Activated effector memory CD4-positive, alpha-beta T cell treated with anti-CD3 and anti-CD28 coated beads, Interleukin-2, amount 50 U/mL, for 16 hours (primary cell): Measurements from ENCODE around the gene UBE2D1.
"Not testable (repeated sequence)": the region's sequence is repeated elsewhere in the genome, so short reads cannot be mapped to it uniquely, and the experiment has no call there.

ENCODE experiments used
- DNase-seq: peaks from one replicate; pipeline ENCODE4 v3.0.0-alpha.2; 2020

The UBE2D1 gene

DNA sequence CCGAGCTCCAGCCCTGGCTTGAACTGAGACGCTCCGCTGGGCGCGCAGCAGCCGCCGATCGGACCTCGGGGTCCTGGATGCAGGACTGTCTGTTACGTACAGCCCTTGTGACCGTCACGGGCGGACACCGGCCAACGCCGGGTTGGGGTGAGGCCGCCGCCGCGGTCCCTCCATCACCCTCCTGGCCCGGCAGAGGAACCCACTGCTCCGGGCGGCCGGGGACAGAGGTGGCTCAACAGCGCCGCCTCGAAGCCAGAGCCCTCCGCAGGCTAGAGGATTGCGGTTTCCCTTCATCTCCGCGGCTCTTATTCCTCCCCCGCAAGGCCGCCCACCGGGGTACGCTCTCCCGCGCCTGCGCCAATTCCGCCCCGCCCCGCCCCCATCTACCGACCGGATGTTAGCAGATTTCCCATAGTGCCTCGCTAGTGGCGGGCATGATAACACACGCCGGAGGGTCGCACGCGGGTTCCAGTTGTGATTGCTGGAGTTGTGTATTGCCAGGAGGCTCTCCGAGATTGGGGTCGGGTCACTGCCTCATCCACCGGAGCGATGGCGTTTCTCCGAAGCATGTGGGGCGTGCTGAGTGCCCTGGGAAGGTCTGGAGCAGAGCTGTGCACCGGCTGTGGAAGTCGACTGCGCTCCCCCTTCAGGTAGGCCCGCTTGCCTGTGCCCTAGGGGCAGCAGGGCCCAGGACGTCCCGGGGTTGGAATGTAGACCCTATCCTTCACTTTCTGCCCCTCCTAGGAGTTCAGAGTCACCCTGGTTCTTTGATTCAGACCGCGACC lies 50.4 kb downstream of the UBE2D1 start, which contains the start of gene TFAM:
TSS of gene TFAM (plus strand) at position 412 of the 785 bp plus-strand sequence. CDS start at position 550, 138 bp downstream.
- peak; percentile 98 for DNase-seq

- peak; percentile 68 for DNase-seq
These were observed 50.9 kb downstream of the UBE2D1 start for GRCh38 chr10:58385784-58386112.

GRCh38 chr10:58389024-58389423 lies 54.2 kb downstream of the UBE2D1 start:
- DNase-seq, result no peak

- DNase-seq, result no peak
These were observed 58.5 kb downstream of the UBE2D1 start for GRCh38 chr10:58393317-58393716.

- no peak for DNase-seq
These were observed 59.7 kb downstream of the UBE2D1 start for GRCh38 chr10:58394471-58394870.

- DNase-seq, result no peak
These were observed 61.3 kb downstream of the UBE2D1 start for GRCh38 chr10:58396057-58396456.

DNA sequence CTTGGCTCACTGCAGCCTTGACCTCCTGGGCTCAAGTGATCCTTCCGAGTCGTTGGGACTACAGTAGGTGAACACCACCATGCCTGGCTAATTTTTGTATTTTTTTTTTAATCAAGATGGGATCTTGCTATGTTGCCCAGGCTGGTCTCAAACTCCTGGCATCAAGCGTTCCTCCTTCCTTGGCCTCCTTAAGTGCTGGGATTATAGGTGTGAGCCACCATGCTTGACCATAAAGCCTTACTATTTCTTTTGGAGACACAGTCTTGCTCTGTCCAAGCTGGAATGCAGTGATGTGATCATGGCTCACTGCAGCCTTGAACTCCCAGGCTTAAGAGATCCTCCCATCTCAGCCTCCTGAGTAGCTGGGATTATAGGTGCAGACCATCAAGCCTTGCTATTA lies 63.0 kb downstream of the UBE2D1 start:
- DNase-seq, result no peak

GRCh38 chr10:58399410-58399809 lies 64.6 kb downstream of the UBE2D1 start:
- DNase-seq, result no peak

DNA sequence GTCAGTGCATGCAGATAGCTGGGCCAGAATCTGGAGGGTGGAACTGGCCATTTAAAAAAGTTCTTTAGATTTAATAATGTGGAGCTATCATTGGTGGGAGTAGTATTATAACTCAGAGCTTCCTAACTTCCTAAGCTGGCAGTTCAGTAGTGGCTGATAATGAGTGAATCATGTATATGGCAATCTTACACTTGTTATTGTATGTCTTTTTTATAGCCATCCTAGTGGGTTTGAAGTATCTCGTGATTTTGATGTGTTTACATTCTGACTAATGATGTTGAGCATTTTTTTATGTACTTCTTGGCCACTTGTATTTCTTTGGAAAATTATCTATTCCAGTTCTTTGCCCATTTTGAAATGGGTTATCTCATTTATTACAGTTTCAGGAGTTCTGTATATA lies 65.8 kb downstream of the UBE2D1 start:
- no peak for DNase-seq

GRCh38 chr10:58404001-58404400 lies 69.2 kb downstream of the UBE2D1 start:
- DNase-seq, result no peak

- no peak for DNase-seq
These were observed 75.3 kb downstream of the UBE2D1 start for GRCh38 chr10:58409956-58410610.

DNA sequence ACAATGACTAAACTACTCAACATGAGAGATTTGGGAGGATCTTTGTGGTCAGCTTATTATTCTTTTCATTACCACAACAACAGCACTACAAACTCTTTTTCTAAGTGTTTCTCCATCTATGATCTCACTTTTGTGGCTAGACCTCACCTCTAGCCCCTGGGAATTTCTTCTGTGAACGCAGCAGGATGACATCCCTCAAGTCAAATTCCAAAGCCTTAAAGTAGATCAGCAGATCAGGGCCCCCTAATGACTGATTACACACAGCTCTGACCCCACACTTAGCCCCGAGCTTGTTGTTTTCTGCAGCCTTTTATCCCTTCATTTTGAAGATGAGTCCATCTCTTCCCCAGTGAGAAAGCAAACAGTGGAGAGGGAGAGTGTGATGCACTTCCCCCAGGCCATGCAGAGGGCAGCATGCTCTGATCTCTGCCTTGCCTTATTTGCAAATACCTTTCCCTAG lies 77.7 kb downstream of the UBE2D1 start:
- no peak for DNase-seq

DNA sequence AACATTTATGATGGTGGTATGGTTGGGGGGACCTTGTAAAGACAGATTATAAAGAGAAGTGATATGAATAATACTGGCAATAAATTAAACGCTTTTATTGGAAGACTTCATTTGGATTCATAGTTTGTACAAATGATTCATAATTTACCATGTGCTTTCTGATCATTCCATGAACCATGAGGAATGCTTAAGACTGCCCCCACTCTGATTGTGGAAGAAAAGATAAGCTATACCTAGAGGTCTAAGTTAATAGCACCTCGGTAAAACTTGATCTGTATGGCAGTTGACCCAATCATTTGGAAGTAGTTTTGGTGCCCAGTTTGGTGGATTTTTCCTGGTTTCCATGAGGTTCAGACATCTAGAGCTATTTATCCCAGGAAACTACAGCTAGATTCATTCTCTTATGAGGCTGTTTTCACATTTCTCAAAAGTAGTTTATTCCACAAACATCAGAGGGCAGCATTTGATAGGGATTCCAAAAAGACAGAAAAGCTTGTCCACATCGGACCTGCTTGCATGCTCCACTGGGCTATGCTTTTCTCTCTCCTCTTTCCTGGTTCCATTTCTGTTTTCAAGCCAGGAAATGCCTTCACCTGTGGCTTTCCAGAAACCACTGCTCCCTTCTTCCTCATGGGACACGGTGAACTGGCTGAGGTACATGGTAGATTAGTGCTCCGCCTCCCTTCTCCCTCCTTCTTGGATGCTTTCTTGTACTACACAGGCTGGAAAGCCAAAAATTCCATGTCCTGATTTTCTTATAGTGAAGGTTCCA lies 79.7 kb downstream of the UBE2D1 start:
- DNase-seq, result no peak

DNA sequence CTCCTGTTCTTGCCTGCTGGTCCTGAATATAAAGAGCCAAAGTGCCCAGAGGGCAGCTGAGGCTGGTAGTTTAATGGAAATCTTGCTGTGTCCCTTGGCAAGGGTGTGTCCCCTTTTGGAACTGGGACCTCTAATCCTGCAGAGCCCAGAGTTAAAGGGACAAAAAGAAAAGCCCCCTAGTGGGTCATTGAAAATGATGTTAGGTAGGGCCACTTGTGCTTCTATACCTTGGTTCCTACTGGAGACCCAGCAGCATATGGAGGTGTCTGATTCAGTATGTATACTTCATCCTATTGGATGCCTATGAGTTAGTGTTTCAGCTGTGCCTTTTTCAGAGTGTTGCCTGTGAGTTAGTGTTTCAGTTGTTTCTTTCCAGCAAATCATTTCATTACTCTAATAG lies 81.0 kb downstream of the UBE2D1 start:
- DNase-seq, result no peak

GRCh38 chr10:58417902-58418301 lies 83.1 kb downstream of the UBE2D1 start:
- not testable (repeated sequence) for DNase-seq
